Measurements from ENCODE around the gene CTDNEP1.

The CTDNEP1 gene

GRCh38 chr17:7279448-7279847, 27.9 kb upstream of the CTDNEP1 start:
- no peak for FAIRE-seq

GRCh38 chr17:7266784-7267183, 15.2 kb upstream of the CTDNEP1 start:
- no peak for FAIRE-seq

GRCh38 chr17:7263801-7264078, 12.2 kb upstream of the CTDNEP1 start:
- no peak for FAIRE-seq

- no peak for FAIRE-seq
These were observed 11.6 kb upstream of the CTDNEP1 start for GRCh38 chr17:7262935-7263800.

- no peak for FAIRE-seq
These were observed 10.8 kb upstream of the CTDNEP1 start, which contains the start of gene CLDN7 for GRCh38 chr17:7262192-7262934. CLDN7 (minus strand) TSS chr17:7262478; CDS start chr17:7262043, 435 bp downstream.

GRCh38 chr17:7261379-7262191, 10.1 kb upstream of the CTDNEP1 start:
- no peak for FAIRE-seq

- FAIRE-seq = no peak
These were observed 9.3 kb upstream of the CTDNEP1 start for GRCh38 chr17:7260651-7261378.

- FAIRE-seq = no peak
These were observed 8.6 kb upstream of the CTDNEP1 start for GRCh38 chr17:7260151-7260550.

GRCh38 chr17:7259555-7259889, 8.0 kb upstream of the CTDNEP1 start:
- no peak for FAIRE-seq

- FAIRE-seq = no peak
These were observed 7.4 kb upstream of the CTDNEP1 start for GRCh38 chr17:7258731-7259554.

GRCh38 chr17:7256766-7257456, 5.4 kb upstream of the CTDNEP1 start:
- no peak for FAIRE-seq

- FAIRE-seq = no peak
These were observed 3.0 kb upstream of the CTDNEP1 start for GRCh38 chr17:7254511-7254910.

- no peak for FAIRE-seq
These were observed 1.5 kb upstream of the CTDNEP1 start for GRCh38 chr17:7253082-7253481.

- FAIRE-seq = no peak
These were observed 876 bp upstream of the CTDNEP1 start, which contains the start of gene ELP5 for GRCh38 chr17:7252176-7253043. ELP5 (plus strand) TSS chr17:7252215; CDS start chr17:7252551, 336 bp downstream.

GRCh38 chr17:7250695-7251627, 573 bp downstream of the CTDNEP1 start:
- FAIRE-seq = no peak

- FAIRE-seq = no peak
These were observed 1.7 kb downstream of the CTDNEP1 start for GRCh38 chr17:7249830-7250229.

- FAIRE-seq = no peak
These were observed 2.3 kb downstream of the CTDNEP1 start for GRCh38 chr17:7249214-7249613.

- no peak for FAIRE-seq
These were observed 2.7 kb downstream of the CTDNEP1 start for GRCh38 chr17:7248796-7249195.

GRCh38 chr17:7246779-7247178, 4.8 kb downstream of the CTDNEP1 start:
- FAIRE-seq = no peak
